Sigmoid colon (tissue), 7 donors: ENCODE data around the gene EPB41L4B. TPM values are rescaled to one million over a fixed set of nuclear protein-coding genes. Genes with fewer than 3 reads are reported as not detected.
"Not testable (repeated sequence)": the region's sequence is repeated elsewhere in the genome, so short reads cannot be mapped to it uniquely, and the experiment has no call there.

Experiments used
- DNase-seq: peaks from one replicate; pipeline ENCODE4 v3.0.0-alpha.2; 2019
- H3K27ac ChIP-seq, 4 donors: fragments of 200-600 bp; sonication (generic); one replicate each; pipeline ENCODE4 v1.5.1; 2016 to 2019; ENCODE audit warnings: mild to moderate bottlenecking in 1 of 4
- H3K27me3 ChIP-seq, 3 donors: fragments of 200-600 bp; sonication (generic); one replicate each; pipeline ENCODE4 v1.5.1; 2019; ENCODE audit warnings: mild to moderate bottlenecking in 1 of 3
- H3K36me3 ChIP-seq, 4 donors: fragments of 200-600 bp; sonication (generic); one replicate each; pipeline ENCODE4 v1.5.1; 2016 to 2019
- H3K4me1 ChIP-seq, 4 donors: fragments of 200-600 bp; sonication (generic); one replicate each; pipeline ENCODE4 v1.5.1; 2017 to 2019
- H3K4me3 ChIP-seq, 4 donors: fragments of 200-600 bp; sonication (generic); one replicate each; pipeline ENCODE4 v1.5.1; 2017 to 2019; ENCODE audit warnings: mild to moderate bottlenecking in 2 of 4, moderate library complexity in 1 of 4
- H3K9me3 ChIP-seq, 4 donors: fragments of 200-600 bp in 3 of 4; sonication (generic) in 3 of 4; one replicate each; pipeline versions ENCODE4 v1.5.1 to v1.6.1; 2013 to 2019
- CTCF ChIP-seq, 4 experiments: fragments of 450-650 bp in 3 of 4; fragments of 200-600 bp in 1 of 4; IDR thresholded peaks; one replicate each; pipeline ENCODE4 v1.5.1; 2016 to 2019; ENCODE audit warnings: antibody characterized with exemption in 4 of 4, mild to moderate bottlenecking in 3 of 4, moderate library complexity in 2 of 4
- EP300 ChIP-seq, 4 donors: sonication (generic); formaldehyde crosslinking; IDR thresholded peaks; one replicate each; pipeline ENCODE4 v1.6.1; 2017; ENCODE audit warnings: antibody characterized with exemption in 4 of 4
- POLR2A ChIP-seq, 2 donors: fragments of 450-650 bp; IDR thresholded peaks; one replicate each; pipeline ENCODE4 v1.6.1; 2016; ENCODE audit warnings: antibody characterized with exemption in 2 of 2, mild to moderate bottlenecking in 2 of 2, moderate library complexity in 2 of 2
- POLR2AphosphoS5 ChIP-seq, 4 donors: sonication (generic); formaldehyde crosslinking; IDR thresholded peaks; one replicate each; pipeline ENCODE4 v1.6.1; 2017; ENCODE audit warnings: antibody characterized with exemption in 4 of 4
- WGBS, 2 donors: extraction: QIAGEN DNeasy Blood & Tissue Kit; methylation state at CpG; one replicate each; pipeline ENCODE4 v1.1.7; 2013; 5-methylcytosine and 5-hydroxymethylcytosine counted together
- intact Hi-C: fragments of 100-400 bp; cut with DNase I; formaldehyde crosslinking; loops from one replicate; pipeline ENCODE4 v1.15.1; 2023
- polyA plus RNA-seq, 3 donors: library from polyadenylated mRNA; stranded (reverse); fragments of 200-250 nt; gene quantifications; one replicate each; pipeline ENCODE4 v1.2.3, GENCODE V29; 2013
- total RNA-seq, 4 donors: library from RNA; depleted of rRNA; stranded (reverse); fragments of >200 nt; gene quantifications; one replicate each; pipeline ENCODE4 v1.1.0, GENCODE V29; 2016
- donor health status: healthy with polysubstance abuse.
- donor health status: Bipolar disorder and iron deficiency.
- donor health status: healthy.

Gene EPB41L4B
- total and polyA plus RNA-seq, 7 donors = 0.49 to 160 (median 2.5) TPM

- Histone ChIP-seq H3K4me1 (no peaks in the 10 kb centered on the region), H3K27me3 (no peaks in the 10 kb centered on the region), H3K27ac (no peak overlapping the region), H3K4me3 (no peak overlapping the region), H3K9me3 (no peaks in the 10 kb centered on the region), H3K36me3 (no peaks in the 10 kb centered on the region)
- 16 to 78% methylated on average over 4 of the region's 4 CpGs for WGBS, 2 donors
- TF ChIP-seq CTCF (IDR thresholded peaks at IDR 0.05) (no peak), POLR2A (IDR thresholded peaks at IDR 0.05) (no peak), POLR2AphosphoS5 (IDR thresholded peaks at IDR 0.05) (no peak), EP300 (IDR thresholded peaks at IDR 0.05) (no peak)
- DNase-seq = no peak
- intact Hi-C loops = no loop called here
Observed at GRCh38 chr9:109342878-109343277, 22.0 kb upstream of the EPB41L4B start.

- Histone ChIP-seq H3K36me3 (no peaks in the 10 kb centered on the region), H3K27me3 (no peaks in the 10 kb centered on the region), H3K4me1 (no peaks in the 10 kb centered on the region), H3K4me3 (no peak overlapping the region), H3K9me3 (no peaks in the 10 kb centered on the region), H3K27ac (no peak overlapping the region)
- intact Hi-C loops = no loop called here
- no peak for DNase-seq
- WGBS, 2 donors = 55 to 59% methylated on average over 6 of the region's 6 CpGs
- TF ChIP-seq POLR2AphosphoS5 (IDR thresholded peaks at IDR 0.05) (no peak), CTCF (IDR thresholded peaks at IDR 0.05) (no peak), POLR2A (IDR thresholded peaks at IDR 0.05) (no peak), EP300 (IDR thresholded peaks at IDR 0.05) (no peak)
Observed at GRCh38 chr9:109341561-109341960, 20.7 kb upstream of the EPB41L4B start.

DNA sequence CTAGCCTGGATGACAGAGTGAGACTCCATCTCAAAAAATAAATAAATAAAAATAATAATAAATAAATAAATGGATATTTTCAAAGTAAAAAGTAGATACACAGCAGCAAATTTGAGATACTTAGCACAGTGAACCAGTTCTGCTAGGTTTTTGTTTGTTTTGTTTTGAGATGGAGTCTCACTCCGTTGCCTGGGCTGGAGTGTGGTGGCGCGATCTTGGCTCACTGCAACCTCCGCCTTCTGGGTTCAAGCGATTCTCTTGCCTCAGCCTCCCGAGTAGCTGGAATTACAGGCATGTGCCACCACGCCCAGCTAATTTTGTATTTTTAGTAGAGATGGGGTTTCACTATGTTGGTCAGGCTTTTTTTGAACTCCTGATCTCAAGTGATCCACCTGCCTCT, 20.1 kb upstream of the EPB41L4B start:
- H3K27ac ChIP-seq = not testable (repeated sequence)

GRCh38 chr9:109336409-109336808, 15.6 kb upstream of the EPB41L4B start:
- no peaks in the 10 kb centered on the region for H3K4me1 ChIP-seq
- WGBS, 2 donors = 86 to 91% methylated on average over 3 of the region's 3 CpGs
- H3K27ac ChIP-seq = no peak overlapping the region
- no peaks in the 10 kb centered on the region for H3K27me3 ChIP-seq
- no peak for TF ChIP-seq POLR2AphosphoS5 (IDR thresholded peaks at IDR 0.05)
- no peak for TF ChIP-seq POLR2A (IDR thresholded peaks at IDR 0.05)
- no peak for TF ChIP-seq CTCF (IDR thresholded peaks at IDR 0.05)
- no peak for TF ChIP-seq EP300 (IDR thresholded peaks at IDR 0.05)
- DNase-seq = no peak
- H3K9me3 ChIP-seq = no peaks in the 10 kb centered on the region
- no peaks in the 10 kb centered on the region for H3K36me3 ChIP-seq
- intact Hi-C loops = no loop called here
- H3K4me3 ChIP-seq = no peak overlapping the region

More for the DNA sequence above, 20.1 kb upstream of the EPB41L4B start:
- H3K36me3 ChIP-seq, intact Hi-C loops, H3K4me3 ChIP-seq, H3K27me3 ChIP-seq, DNase-seq, H3K4me1 ChIP-seq, H3K9me3 ChIP-seq: not testable (repeated sequence)
- 75 to 90% methylated on average over 7 of the region's 7 CpGs for WGBS, 2 donors

DNA sequence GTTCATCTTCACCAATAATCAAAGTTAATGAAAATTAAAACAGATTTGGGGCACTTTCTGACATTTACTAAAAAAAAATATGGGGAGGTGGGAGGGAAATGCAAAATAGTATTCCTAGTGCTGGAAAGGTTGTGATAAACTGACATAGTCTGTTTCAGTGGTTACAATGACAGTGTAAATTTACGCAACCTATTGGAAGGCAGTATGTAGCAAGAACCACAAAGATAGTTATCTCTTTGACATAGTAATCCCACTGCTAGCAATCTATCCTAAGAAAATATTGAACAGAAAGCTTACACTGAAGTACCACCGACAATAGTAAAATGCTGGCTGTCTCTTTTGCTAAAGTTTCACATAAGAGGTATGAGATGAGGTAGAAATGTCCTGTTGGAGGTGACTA, 15.1 kb upstream of the EPB41L4B start:
- intact Hi-C loops = no loop called here
- no peaks in the 10 kb centered on the region for H3K9me3 ChIP-seq
- H3K4me3 ChIP-seq = no peak overlapping the region
- H3K4me1 ChIP-seq = no peaks in the 10 kb centered on the region
- no peaks in the 10 kb centered on the region for H3K36me3 ChIP-seq
- H3K27me3 ChIP-seq = no peaks in the 10 kb centered on the region
- TF ChIP-seq POLR2A (IDR thresholded peaks at IDR 0.05) (no peak), POLR2AphosphoS5 (IDR thresholded peaks at IDR 0.05) (no peak), CTCF (IDR thresholded peaks at IDR 0.05) (no peak), EP300 (IDR thresholded peaks at IDR 0.05) (no peak)
- DNase-seq = no peak
- no peak overlapping the region for H3K27ac ChIP-seq
- 79 to 90% methylated on average over 2 of the region's 2 CpGs for WGBS, 2 donors
